HG03354 (cell line): ENCODE results near the gene PKP3.
"Not testable (repeated sequence)": the region's sequence is repeated elsewhere in the genome, so short reads cannot be mapped to it uniquely, and the experiment has no call there.

Experiments
- ATAC-seq: cut with Tn5 transposase; IDR thresholded peaks from one replicate; pipeline ENCODE4 v1.9.1; 2021; ENCODE audit warnings: mild to moderate bottlenecking; ENCODE audit not compliant: unreplicated experiment, poor library complexity, severe bottlenecking

Gene PKP3

GRCh38 chr11:376531-377173, 17.4 kb upstream of the PKP3 start:
- no peak for ATAC-seq

GRCh38 chr11:377174-377865, 16.7 kb upstream of the PKP3 start:
- no peak for ATAC-seq

- ATAC-seq = no peak
Measured at GRCh38 chr11:377883-378500, 16.0 kb upstream of the PKP3 start.

GRCh38 chr11:379205-380094, 14.6 kb upstream of the PKP3 start:
- no peak for ATAC-seq

GRCh38 chr11:380095-380480, 13.9 kb upstream of the PKP3 start:
- no peak for ATAC-seq

- no peak for ATAC-seq
Measured at GRCh38 chr11:380491-380890, 13.5 kb upstream of the PKP3 start.

- ATAC-seq = no peak
Measured at GRCh38 chr11:380996-381395, 13.0 kb upstream of the PKP3 start.

GRCh38 chr11:381501-382072, 12.4 kb upstream of the PKP3 start:
- ATAC-seq = no peak

- no peak for ATAC-seq
Measured at GRCh38 chr11:382081-382629, 11.9 kb upstream of the PKP3 start.

GRCh38 chr11:383431-383830, 10.6 kb upstream of the PKP3 start:
- no peak for ATAC-seq

GRCh38 chr11:384511-384910, 9.5 kb upstream of the PKP3 start:
- ATAC-seq = no peak

GRCh38 chr11:385594-386351, 8.2 kb upstream of the PKP3 start:
- no peak for ATAC-seq

- ATAC-seq = no peak
Measured at GRCh38 chr11:386483-386882, 7.5 kb upstream of the PKP3 start.

- ATAC-seq = no peak
Measured at GRCh38 chr11:387193-387793, 6.7 kb upstream of the PKP3 start.

- not testable (repeated sequence) for ATAC-seq
Measured at GRCh38 chr11:389369-389768, 4.6 kb upstream of the PKP3 start.

- ATAC-seq = no peak
Measured at GRCh38 chr11:390175-390574, 3.8 kb upstream of the PKP3 start.

- no peak for ATAC-seq
Measured at GRCh38 chr11:391117-392017, 2.6 kb upstream of the PKP3 start.
